Measurements from ENCODE around the gene TMEM150C. TPM values are rescaled to one million over a fixed set of nuclear protein-coding genes. Genes with fewer than 3 reads are reported as not detected.

TMEM150C gene
- total and polyA plus RNA-seq, 2 donors (not counting 1 experiment from before 2014, with no cell fraction given) = 0.24 to 1.2 TPM

- H2AFZ ChIP-seq (ENCODE audit: low read length) = no peak overlapping the region
- no peaks in the 10 kb centered on the region for H4K20me1 ChIP-seq (ENCODE audit: control insufficient read depth, extremely low read depth, insufficient read depth, low read length)
- TF ChIP-seq EZH2 (IDR thresholded peaks at IDR 0.05; ENCODE audit: low read length, missing control alignments) (no peak), CTCF (conservative IDR thresholded peaks at IDR 0.05 in 1 of 2, IDR thresholded peaks at IDR 0.05 in 1 of 2; ENCODE audit: low read depth in 1 of 2, low read length in 2 of 2) (no peak)
- peaks cover 2% of the 10 kb centered on the region for H3K27me3 ChIP-seq (ENCODE audit: control insufficient read depth, insufficient read depth, low read length)
- H3K4me2 ChIP-seq (ENCODE audit: extremely low read depth, insufficient read depth, low read length) = no peak overlapping the region
- H3K27ac ChIP-seq (ENCODE audit: insufficient read depth, low read length) = no peak overlapping the region
- no peaks in the 10 kb centered on the region for H3K36me3 ChIP-seq (ENCODE audit: control insufficient read depth, insufficient read depth, low read length)
- no peaks in the 10 kb centered on the region for H3K79me2 ChIP-seq (ENCODE audit: control insufficient read depth, insufficient read depth, low read length)
- no peaks in the 10 kb centered on the region for H3K9me3 ChIP-seq (ENCODE audit: control insufficient read depth, insufficient read depth, low read depth, low read length)
- no peak for DNase-seq (ENCODE audit: low read depth in 2 of 2)
- H3K4me3 ChIP-seq (replicated peaks in 1 of 4; ENCODE audit: control extremely low read depth in 1 of 4, insufficient read depth in 1 of 4, low read depth in 3 of 4, low read length in 4 of 4) = no peak overlapping the region
- no peaks in the 10 kb centered on the region for H3K4me1 ChIP-seq (ENCODE audit: control insufficient read depth, extremely low read depth, insufficient read depth, low read length)
- no peak overlapping the region for H3K9ac ChIP-seq (ENCODE audit: insufficient read depth, low read length)
These were observed 37.1 kb downstream of the TMEM150C start for GRCh38 chr4:82524570-82525152.

- Histone ChIP-seq H3K9me3 (ENCODE audit: control insufficient read depth, insufficient read depth, low read depth, low read length) (no peaks in the 10 kb centered on the region), H4K20me1 (ENCODE audit: control insufficient read depth, extremely low read depth, insufficient read depth, low read length) (no peaks in the 10 kb centered on the region), H3K4me3 (replicated peaks in 1 of 4; ENCODE audit: control extremely low read depth in 1 of 4, insufficient read depth in 1 of 4, low read depth in 3 of 4, low read length in 4 of 4) (no peak overlapping the region), H3K4me2 (ENCODE audit: extremely low read depth, insufficient read depth, low read length) (no peak overlapping the region), H3K27ac (ENCODE audit: insufficient read depth, low read length) (no peak overlapping the region), H3K79me2 (ENCODE audit: control insufficient read depth, insufficient read depth, low read length) (no peaks in the 10 kb centered on the region), H3K9ac (ENCODE audit: insufficient read depth, low read length) (no peak overlapping the region), H3K27me3 (ENCODE audit: control insufficient read depth, insufficient read depth, low read length) (peaks cover 2% of the 10 kb centered on the region), H2AFZ (ENCODE audit: low read length) (no peak overlapping the region), H3K36me3 (ENCODE audit: control insufficient read depth, insufficient read depth, low read length) (no peaks in the 10 kb centered on the region), H3K4me1 (ENCODE audit: control insufficient read depth, extremely low read depth, insufficient read depth, low read length) (no peaks in the 10 kb centered on the region)
- TF ChIP-seq CTCF (conservative IDR thresholded peaks at IDR 0.05 in 1 of 2, IDR thresholded peaks at IDR 0.05 in 1 of 2; ENCODE audit: low read depth in 1 of 2, low read length in 2 of 2) (no peak), EZH2 (IDR thresholded peaks at IDR 0.05; ENCODE audit: low read length, missing control alignments) (no peak)
- no peak for DNase-seq (ENCODE audit: low read depth in 2 of 2)
These were observed 38.6 kb downstream of the TMEM150C start for GRCh38 chr4:82523179-82523578.

- Histone ChIP-seq H3K4me3 (replicated peaks in 1 of 4; ENCODE audit: control extremely low read depth in 1 of 4, insufficient read depth in 1 of 4, low read depth in 3 of 4, low read length in 4 of 4) (no peak overlapping the region), H3K36me3 (ENCODE audit: control insufficient read depth, insufficient read depth, low read length) (no peaks in the 10 kb centered on the region), H3K27me3 (ENCODE audit: control insufficient read depth, insufficient read depth, low read length) (no peaks in the 10 kb centered on the region), H3K9me3 (ENCODE audit: control insufficient read depth, insufficient read depth, low read depth, low read length) (no peaks in the 10 kb centered on the region), H3K4me1 (ENCODE audit: control insufficient read depth, extremely low read depth, insufficient read depth, low read length) (no peaks in the 10 kb centered on the region), H2AFZ (ENCODE audit: low read length) (no peak overlapping the region), H3K27ac (ENCODE audit: insufficient read depth, low read length) (no peak overlapping the region), H3K79me2 (ENCODE audit: control insufficient read depth, insufficient read depth, low read length) (no peaks in the 10 kb centered on the region), H4K20me1 (ENCODE audit: control insufficient read depth, extremely low read depth, insufficient read depth, low read length) (no peaks in the 10 kb centered on the region), H3K4me2 (ENCODE audit: extremely low read depth, insufficient read depth, low read length) (no peak overlapping the region), H3K9ac (ENCODE audit: insufficient read depth, low read length) (no peak overlapping the region)
- DNase-seq (ENCODE audit: low read depth in 2 of 2) = no peak
- TF ChIP-seq CTCF (conservative IDR thresholded peaks at IDR 0.05 in 1 of 2, IDR thresholded peaks at IDR 0.05 in 1 of 2; ENCODE audit: low read depth in 1 of 2, low read length in 2 of 2) (no peak), EZH2 (IDR thresholded peaks at IDR 0.05; ENCODE audit: low read length, missing control alignments) (no peak)
These were observed 39.3 kb downstream of the TMEM150C start for GRCh38 chr4:82522472-82522871.
